GM21737 (cell line): Measurements from ENCODE around the gene LMBRD1.
"Not testable (repeated sequence)": the region's sequence is repeated elsewhere in the genome, so short reads cannot be mapped to it uniquely, and the experiment has no call there.

Source experiments
- ATAC-seq: cut with Tn5 transposase; IDR thresholded peaks from one replicate; pipeline ENCODE4 v1.9.1; 2021; ENCODE audit warnings: mild to moderate bottlenecking, moderate library complexity; ENCODE audit not compliant: unreplicated experiment

Gene LMBRD1

GRCh38 chr6:69798796-69799195 lies 2.0 kb upstream of the LMBRD1 start:
- not testable (repeated sequence) for ATAC-seq

- ATAC-seq, result peak; percentile 27
Measured at GRCh38 chr6:69796073-69796641, 653 bp downstream of the LMBRD1 start.

- ATAC-seq, result peak; percentile 36
Measured at GRCh38 chr6:69795469-69796072, 1.2 kb downstream of the LMBRD1 start.

GRCh38 chr6:69792292-69792691 lies 4.5 kb downstream of the LMBRD1 start:
- ATAC-seq, result no peak

GRCh38 chr6:69791065-69791471 lies 5.7 kb downstream of the LMBRD1 start:
- peak; percentile 57 for ATAC-seq

- peak; percentile 10 for ATAC-seq
Measured at GRCh38 chr6:69790629-69791028, 6.2 kb downstream of the LMBRD1 start.

GRCh38 chr6:69789578-69789977 lies 7.2 kb downstream of the LMBRD1 start:
- no peak for ATAC-seq

- ATAC-seq, result not testable (repeated sequence)
Measured at GRCh38 chr6:69787436-69787835, 9.4 kb downstream of the LMBRD1 start.

- no peak for ATAC-seq
Measured at GRCh38 chr6:69785697-69786096, 11.1 kb downstream of the LMBRD1 start.

- ATAC-seq, result peak; percentile 61
Measured at GRCh38 chr6:69784595-69785377, 12.0 kb downstream of the LMBRD1 start.

- ATAC-seq, result no peak
Measured at GRCh38 chr6:69783108-69783507, 13.7 kb downstream of the LMBRD1 start.

- ATAC-seq, result no peak
Measured at GRCh38 chr6:69780585-69781178, 16.1 kb downstream of the LMBRD1 start.

- ATAC-seq, result no peak
Measured at GRCh38 chr6:69775941-69776340, 20.9 kb downstream of the LMBRD1 start.

- no peak for ATAC-seq
Measured at GRCh38 chr6:69775585-69775849, 21.3 kb downstream of the LMBRD1 start.

GRCh38 chr6:69774740-69775584 lies 21.8 kb downstream of the LMBRD1 start:
- ATAC-seq, result no peak

GRCh38 chr6:69771158-69771906 lies 25.5 kb downstream of the LMBRD1 start:
- ATAC-seq, result no peak

- ATAC-seq, result no peak
Measured at GRCh38 chr6:69768664-69769063, 28.1 kb downstream of the LMBRD1 start.

GRCh38 chr6:69763763-69764162 lies 33.0 kb downstream of the LMBRD1 start:
- no peak for ATAC-seq

GRCh38 chr6:69761853-69762252 lies 35.0 kb downstream of the LMBRD1 start:
- ATAC-seq, result no peak

- ATAC-seq, result no peak
Measured at GRCh38 chr6:69758214-69758613, 38.6 kb downstream of the LMBRD1 start.
